Epidermal melanocyte (primary cell): ENCODE data around the gene PLEKHA7.
A peak's percentile ranks its signal among the peaks of the same experiment; 100 is the strongest.

Experiments used
- DNase-seq: peaks from one replicate; pipeline ENCODE4 v3.0.0; 2011; ENCODE audit warnings: low spot score; ENCODE audit not compliant: insufficient read length

Gene PLEKHA7

GRCh38 chr11:16843294-16843693 is 170.9 kb downstream of the PLEKHA7 start:
- no peak for DNase-seq

GRCh38 chr11:16841984-16842383 is 172.2 kb downstream of the PLEKHA7 start:
- no peak for DNase-seq

GRCh38 chr11:16841481-16841880 is 172.7 kb downstream of the PLEKHA7 start:
- DNase-seq = no peak

- no peak for DNase-seq
These were observed 173.3 kb downstream of the PLEKHA7 start for GRCh38 chr11:16840951-16841350.

- no peak for DNase-seq
These were observed 174.4 kb downstream of the PLEKHA7 start for GRCh38 chr11:16839821-16840220.

- no peak for DNase-seq
These were observed 179.8 kb downstream of the PLEKHA7 start for GRCh38 chr11:16834384-16834783.

GRCh38 chr11:16833026-16833425 is 181.2 kb downstream of the PLEKHA7 start:
- DNase-seq = no peak

GRCh38 chr11:16832193-16832539 is 182.0 kb downstream of the PLEKHA7 start:
- no peak for DNase-seq

GRCh38 chr11:16831316-16832192 is 182.7 kb downstream of the PLEKHA7 start:
- DNase-seq = no peak

- no peak for DNase-seq
These were observed 187.1 kb downstream of the PLEKHA7 start for GRCh38 chr11:16827139-16827538.

GRCh38 chr11:16825968-16826367 is 188.2 kb downstream of the PLEKHA7 start:
- no peak for DNase-seq

GRCh38 chr11:16825101-16825500 is 189.1 kb downstream of the PLEKHA7 start:
- DNase-seq = no peak

- peak; percentile 91 for DNase-seq
These were observed 193.7 kb downstream of the PLEKHA7 start for GRCh38 chr11:16820324-16821092.

GRCh38 chr11:16818284-16818683 is 195.9 kb downstream of the PLEKHA7 start:
- DNase-seq = no peak

- DNase-seq = no peak
These were observed 196.9 kb downstream of the PLEKHA7 start for GRCh38 chr11:16817351-16817750.

GRCh38 chr11:16816358-16817270 is 197.6 kb downstream of the PLEKHA7 start:
- DNase-seq = no peak

GRCh38 chr11:16815047-16815767 is 199.0 kb downstream of the PLEKHA7 start:
- no peak for DNase-seq

GRCh38 chr11:16814410-16815046 is 199.7 kb downstream of the PLEKHA7 start:
- DNase-seq = no peak

GRCh38 chr11:16813126-16813525 is 201.1 kb downstream of the PLEKHA7 start:
- DNase-seq = no peak

- DNase-seq = no peak
These were observed 201.9 kb downstream of the PLEKHA7 start for GRCh38 chr11:16812274-16812673.
